Pulmonary artery endothelial cell (primary cell): ENCODE data around the gene PRPF6. TPM values are rescaled to one million over a fixed set of nuclear protein-coding genes. Genes with fewer than 3 reads are reported as not detected.
"Not testable (repeated sequence)": the region's sequence is repeated elsewhere in the genome, so short reads cannot be mapped to it uniquely, and the experiment has no call there.

Experiments used
- DNase-seq: peaks from one replicate; pipeline ENCODE4 v3.0.0-alpha.2; 2011; ENCODE audit warnings: low read depth, low spot score
- total RNA-seq: library from RNA; depleted of rRNA; stranded (reverse); fragments of >200 nt; gene quantifications from 2 replicates; pipeline ENCODE4 v1.2.3, GENCODE V29; 2014

Gene PRPF6
- total RNA-seq, 1 donor from 2014 or later: 71.7 TPM

- no peak for DNase-seq
Measured at GRCh38 chr20:63972312-63973159, 8.4 kb upstream of the PRPF6 start.

- DNase-seq: no peak
Measured at GRCh38 chr20:63973160-63973479, 7.8 kb upstream of the PRPF6 start.

- DNase-seq: peak; percentile 47
Measured at GRCh38 chr20:63973636-63974401, 7.1 kb upstream of the PRPF6 start.

- DNase-seq: no peak
Measured at GRCh38 chr20:63974402-63975200, 6.3 kb upstream of the PRPF6 start.

- not testable (repeated sequence) for DNase-seq
Measured at GRCh38 chr20:63976511-63976910, 4.4 kb upstream of the PRPF6 start.

- DNase-seq: no peak
Measured at GRCh38 chr20:63976980-63977738, 3.8 kb upstream of the PRPF6 start.

- DNase-seq: no peak
Measured at GRCh38 chr20:63977739-63978276, 3.1 kb upstream of the PRPF6 start.

GRCh38 chr20:63978319-63979228, 2.4 kb upstream of the PRPF6 start:
- no peak for DNase-seq

GRCh38 chr20:63979229-63979556, 1.7 kb upstream of the PRPF6 start:
- DNase-seq: no peak

- DNase-seq: no peak
Measured at GRCh38 chr20:63979557-63980316, 1.2 kb upstream of the PRPF6 start, which contains the start of gene SAMD10. Gene SAMD10, minus strand, starts transcription at chr20:63979642. Its CDS starts 175 bp downstream, at chr20:63979467.

- no peak for DNase-seq
Measured at GRCh38 chr20:63980317-63980805, 571 bp upstream of the PRPF6 start.

- no peak for DNase-seq
Measured at GRCh38 chr20:63982937-63983336, 2.0 kb downstream of the PRPF6 start.

GRCh38 chr20:64000906-64001305, 20.0 kb downstream of the PRPF6 start:
- DNase-seq: no peak

- no peak for DNase-seq
Measured at GRCh38 chr20:64001607-64002011, 20.7 kb downstream of the PRPF6 start.

GRCh38 chr20:64003960-64004725, 23.2 kb downstream of the PRPF6 start:
- DNase-seq: no peak

GRCh38 chr20:64005394-64005793, 24.5 kb downstream of the PRPF6 start:
- no peak for DNase-seq

- no peak for DNase-seq
Measured at GRCh38 chr20:64006490-64006889, 25.6 kb downstream of the PRPF6 start.

- DNase-seq: no peak
Measured at GRCh38 chr20:64006902-64007301, 26.0 kb downstream of the PRPF6 start.
